GM19467 (cell line): Measurements from ENCODE around the gene SH3BGRL.
"Not testable (repeated sequence)": the region's sequence is repeated elsewhere in the genome, so short reads cannot be mapped to it uniquely, and the experiment has no call there.

Source experiments
- ATAC-seq: cut with Tn5 transposase; IDR thresholded peaks from one replicate; pipeline ENCODE4 v1.9.1; 2021; ENCODE audit warnings: mild to moderate bottlenecking, moderate library complexity; ENCODE audit not compliant: unreplicated experiment

Gene SH3BGRL

GRCh38 chrX:81259020-81259713 lies 57.3 kb downstream of the SH3BGRL start:
- no peak for ATAC-seq

- ATAC-seq, result no peak
Observed at GRCh38 chrX:81259714-81260395, 58.0 kb downstream of the SH3BGRL start.

GRCh38 chrX:81261576-81261975 lies 59.7 kb downstream of the SH3BGRL start:
- no peak for ATAC-seq

GRCh38 chrX:81263059-81263458 lies 61.2 kb downstream of the SH3BGRL start:
- ATAC-seq, result no peak

- no peak for ATAC-seq
Observed at GRCh38 chrX:81278616-81279015, 76.7 kb downstream of the SH3BGRL start.

GRCh38 chrX:81280148-81280547 lies 78.2 kb downstream of the SH3BGRL start:
- ATAC-seq, result no peak

GRCh38 chrX:81286075-81286474 lies 84.2 kb downstream of the SH3BGRL start:
- no peak for ATAC-seq

GRCh38 chrX:81286608-81287007 lies 84.7 kb downstream of the SH3BGRL start:
- ATAC-seq, result no peak

- no peak for ATAC-seq
Observed at GRCh38 chrX:81291996-81292395, 90.1 kb downstream of the SH3BGRL start.

- ATAC-seq, result no peak
Observed at GRCh38 chrX:81294101-81294500, 92.2 kb downstream of the SH3BGRL start.

- no peak for ATAC-seq
Observed at GRCh38 chrX:81301877-81302276, 100.0 kb downstream of the SH3BGRL start.

- no peak for ATAC-seq
Observed at GRCh38 chrX:81304563-81304962, 102.7 kb downstream of the SH3BGRL start.

- ATAC-seq, result no peak
Observed at GRCh38 chrX:81305240-81305639, 103.3 kb downstream of the SH3BGRL start.

- no peak for ATAC-seq
Observed at GRCh38 chrX:81308086-81308829, 106.4 kb downstream of the SH3BGRL start.

GRCh38 chrX:81316163-81316562 lies 114.3 kb downstream of the SH3BGRL start:
- ATAC-seq, result no peak

- ATAC-seq, result not testable (repeated sequence)
Observed at GRCh38 chrX:81331653-81332052, 129.8 kb downstream of the SH3BGRL start.

GRCh38 chrX:81336455-81337152 lies 134.7 kb downstream of the SH3BGRL start:
- no peak for ATAC-seq

- ATAC-seq, result no peak
Observed at GRCh38 chrX:81337805-81338204, 135.9 kb downstream of the SH3BGRL start.

GRCh38 chrX:81338924-81339323 lies 137.0 kb downstream of the SH3BGRL start:
- ATAC-seq, result no peak

GRCh38 chrX:81345296-81345695 lies 143.4 kb downstream of the SH3BGRL start:
- not testable (repeated sequence) for ATAC-seq
